Measurements from ENCODE around the gene ACMSD. TPM values are rescaled to one million over a fixed set of nuclear protein-coding genes. Genes with fewer than 3 reads are reported as not detected.

ACMSD gene
- total RNA-seq, 1 donor from 2014 or later, result not detected

Small RNA genes lying within 50 kb of the gene (small RNA-seq; reads per million reads assigned to genes)
- not detected for gene AC110620.1
- gene MIR5590, result not detected

Other genes starting within 250 kb of the ACMSD start
- gene TMEM163, start 119.6 kb upstream of the ACMSD start, total RNA-seq, result 1.0 TPM
- 35.0 TPM for gene CCNT2, start 80.2 kb downstream of the ACMSD start, total RNA-seq
- gene MAP3K19, start 208.8 kb downstream of the ACMSD start, total RNA-seq, result not detected
- 46.4 TPM for gene RAB3GAP1, start 213.7 kb downstream of the ACMSD start, total RNA-seq